Vagina (tissue), 2 donors: ENCODE data around the gene SYNDIG1. TPM values are rescaled to one million over a fixed set of nuclear protein-coding genes. Genes with fewer than 3 reads are reported as not detected.

Experiments used
- DNase-seq, 2 donors: peaks; one replicate each; pipeline ENCODE4 v3.0.0-alpha.2; 2017; ENCODE audit errors: extremely low spot score in 2 of 2
- H3K27ac ChIP-seq: fragments of 200-600 bp; sonication (generic); one replicate; pipeline ENCODE4 v1.5.1; 2019
- H3K27me3 ChIP-seq: fragments of 200-600 bp; sonication (generic); one replicate; pipeline ENCODE4 v1.5.1; 2019
- H3K36me3 ChIP-seq, 2 donors: fragments of 200-600 bp; sonication (generic); one replicate each; pipeline ENCODE4 v1.5.1; 2017 to 2019
- H3K4me1 ChIP-seq: fragments of 200-600 bp; sonication (generic); one replicate; pipeline ENCODE4 v1.5.1; 2019
- H3K4me3 ChIP-seq, 2 donors: fragments of 200-600 bp; sonication (generic); 1 replicate in 1 of 2; 2 replicates in 1 of 2; pipeline ENCODE4 v1.5.1; 2016 to 2019
- H3K9me3 ChIP-seq: fragments of 200-600 bp; sonication (generic); one replicate; pipeline ENCODE4 v1.5.1; 2019
- CTCF ChIP-seq, 3 experiments: fragments of 450-650 bp in 2 of 3; fragments of 200-600 bp in 1 of 3; sonication (generic) in 1 of 3; IDR thresholded peaks; one replicate each; pipeline ENCODE4 v1.5.1; 2017 to 2019; ENCODE audit warnings: antibody characterized with exemption in 3 of 3, mild to moderate bottlenecking in 2 of 3, moderate library complexity in 2 of 3
- POLR2A ChIP-seq, 2 donors: fragments of 450-650 bp; IDR thresholded peaks; one replicate each; pipeline ENCODE4 v1.6.1; 2017; ENCODE audit warnings: antibody characterized with exemption in 2 of 2, mild to moderate bottlenecking in 2 of 2, moderate library complexity in 2 of 2
- POLR2AphosphoS5 ChIP-seq, 2 donors: sonication (generic); formaldehyde crosslinking; IDR thresholded peaks; one replicate each; pipeline ENCODE4 v1.9.0; 2017; ENCODE audit warnings: antibody characterized with exemption in 2 of 2, mild to moderate bottlenecking in 2 of 2, low read depth in 1 of 2; ENCODE audit not compliant: insufficient read depth in 1 of 2
- intact Hi-C: fragments of 100-400 bp; cut with DNase I; formaldehyde crosslinking; loops from one replicate; pipeline ENCODE4 v1.15.1; 2023
- total RNA-seq: library from RNA; depleted of rRNA; stranded (reverse); fragments of >200 nt; gene quantifications from one replicate; pipeline ENCODE4 v1.2.3, GENCODE V29; 2016

SYNDIG1 gene
- total RNA-seq, 1 donor from 2014 or later: 3.2 TPM

GRCh38 chr20:24686156-24686555 lies 216.7 kb downstream of the SYNDIG1 start:
- no peak for DNase-seq
- Histone ChIP-seq H3K27ac (no peak overlapping the region), H3K4me1 (no peaks in the 10 kb centered on the region), H3K9me3 (no peaks in the 10 kb centered on the region), H3K27me3 (no peaks in the 10 kb centered on the region), H3K36me3 (no peaks in the 10 kb centered on the region), H3K4me3 (no peak overlapping the region)
- intact Hi-C loops: no loop called here
- TF ChIP-seq POLR2AphosphoS5 (IDR thresholded peaks at IDR 0.05; ENCODE audit: insufficient read depth in 1 of 2, low read depth in 1 of 2) (no peak), POLR2A (IDR thresholded peaks at IDR 0.05) (no peak), CTCF (IDR thresholded peaks at IDR 0.05) (no peak)

- H3K27me3 ChIP-seq: no peaks in the 10 kb centered on the region
- TF ChIP-seq POLR2AphosphoS5 (IDR thresholded peaks at IDR 0.05; ENCODE audit: insufficient read depth in 1 of 2, low read depth in 1 of 2) (no peak), CTCF (IDR thresholded peaks at IDR 0.05) (no peak), POLR2A (IDR thresholded peaks at IDR 0.05) (no peak)
- no peak overlapping the region for H3K27ac ChIP-seq
- no peaks in the 10 kb centered on the region for H3K9me3 ChIP-seq
- H3K36me3 ChIP-seq: no peaks in the 10 kb centered on the region
- DNase-seq: peak; percentile 31 to 74
- intact Hi-C loops: loop anchor here (10.0 kb wide), 1 partner anchor 186 kb away; no protein-coding TSS in a partner anchor
- no peak overlapping the region for H3K4me3 ChIP-seq
- H3K4me1 ChIP-seq: peaks cover 19% of the 10 kb centered on the region
Measured at GRCh38 chr20:24690408-24690807, 221.0 kb downstream of the SYNDIG1 start.

- Histone ChIP-seq H3K4me3 (no peak overlapping the region), H3K36me3 (no peaks in the 10 kb centered on the region), H3K27me3 (no peaks in the 10 kb centered on the region), H3K9me3 (no peaks in the 10 kb centered on the region), H3K27ac (no peak overlapping the region), H3K4me1 (peaks cover 21% of the 10 kb centered on the region)
- intact Hi-C loops: loop anchor here (10.0 kb wide), 1 partner anchor 187 kb away; no protein-coding TSS in a partner anchor
- TF ChIP-seq POLR2A (IDR thresholded peaks at IDR 0.05) (no peak), CTCF (IDR thresholded peaks at IDR 0.05) (no peak), POLR2AphosphoS5 (IDR thresholded peaks at IDR 0.05; ENCODE audit: insufficient read depth in 1 of 2, low read depth in 1 of 2) (no peak)
- peak in 1 of 2 donors; percentile 58 for DNase-seq
Measured at GRCh38 chr20:24691901-24692351, 222.5 kb downstream of the SYNDIG1 start.

GRCh38 chr20:24692446-24693200 lies 223.2 kb downstream of the SYNDIG1 start:
- Histone ChIP-seq H3K9me3 (no peaks in the 10 kb centered on the region), H3K4me3 (no peak overlapping the region), H3K27me3 (no peaks in the 10 kb centered on the region), H3K4me1 (peaks cover 21% of the 10 kb centered on the region), H3K36me3 (no peaks in the 10 kb centered on the region), H3K27ac (no peak overlapping the region)
- TF ChIP-seq POLR2AphosphoS5 (IDR thresholded peaks at IDR 0.05; ENCODE audit: insufficient read depth in 1 of 2, low read depth in 1 of 2): no peak
- TF ChIP-seq CTCF (IDR thresholded peaks at IDR 0.05): no peak
- TF ChIP-seq POLR2A (IDR thresholded peaks at IDR 0.05): no peak
- intact Hi-C loops: loop anchor here (10.0 kb wide), 1 partner anchor 188 kb away; no protein-coding TSS in a partner anchor
- peak; percentile 74 to 77 for DNase-seq
